ENCODE results near the gene GPAT3.
"Not testable (repeated sequence)": the region's sequence is repeated elsewhere in the genome, so short reads cannot be mapped to it uniquely, and the experiment has no call there.

Gene GPAT3

GRCh38 chr4:83604321-83604720 lies 68.4 kb downstream of the GPAT3 start:
- DNase-seq (ENCODE audit: low read depth in 2 of 2) = no peak

GRCh38 chr4:83605210-83605609 lies 69.3 kb downstream of the GPAT3 start:
- DNase-seq (ENCODE audit: low read depth in 2 of 2) = no peak

- DNase-seq (ENCODE audit: low read depth in 2 of 2) = no peak
These were observed 69.8 kb downstream of the GPAT3 start for GRCh38 chr4:83605744-83606172.

- DNase-seq (ENCODE audit: low read depth in 2 of 2) = no peak
These were observed 70.6 kb downstream of the GPAT3 start for GRCh38 chr4:83606460-83606859.

GRCh38 chr4:83606898-83607297 lies 71.0 kb downstream of the GPAT3 start:
- DNase-seq (ENCODE audit: low read depth in 2 of 2) = no peak

- DNase-seq (ENCODE audit: low read depth in 2 of 2) = no peak
These were observed 73.5 kb downstream of the GPAT3 start for GRCh38 chr4:83609365-83609764.

- DNase-seq (ENCODE audit: low read depth in 2 of 2) = no peak
These were observed 74.8 kb downstream of the GPAT3 start for GRCh38 chr4:83610729-83611128.

GRCh38 chr4:83613023-83613422 lies 77.1 kb downstream of the GPAT3 start:
- DNase-seq (ENCODE audit: low read depth in 2 of 2) = no peak

- no peak for DNase-seq (ENCODE audit: low read depth in 2 of 2)
These were observed 78.1 kb downstream of the GPAT3 start for GRCh38 chr4:83613994-83614393.

GRCh38 chr4:83616252-83616651 lies 80.3 kb downstream of the GPAT3 start:
- no peak for DNase-seq (ENCODE audit: low read depth in 2 of 2)

GRCh38 chr4:83617371-83618035 lies 81.6 kb downstream of the GPAT3 start:
- DNase-seq (ENCODE audit: low read depth in 2 of 2) = no peak

GRCh38 chr4:83618431-83618830 lies 82.5 kb downstream of the GPAT3 start:
- no peak for DNase-seq (ENCODE audit: low read depth in 2 of 2)

GRCh38 chr4:83618991-83619645 lies 83.2 kb downstream of the GPAT3 start:
- DNase-seq (ENCODE audit: low read depth in 2 of 2) = no peak

GRCh38 chr4:83622127-83622526 lies 86.2 kb downstream of the GPAT3 start:
- not testable (repeated sequence) for DNase-seq (ENCODE audit: low read depth in 2 of 2)

- DNase-seq (ENCODE audit: low read depth in 2 of 2) = no peak
These were observed 89.9 kb downstream of the GPAT3 start for GRCh38 chr4:83625821-83626220.

- no peak for DNase-seq (ENCODE audit: low read depth in 2 of 2)
These were observed 90.4 kb downstream of the GPAT3 start for GRCh38 chr4:83626245-83626836.

- DNase-seq (ENCODE audit: low read depth in 2 of 2) = peak in 1 of 2 donors; percentile 2
These were observed 94.2 kb downstream of the GPAT3 start for GRCh38 chr4:83629945-83630721.

- no peak for DNase-seq (ENCODE audit: low read depth in 2 of 2)
These were observed 95.2 kb downstream of the GPAT3 start for GRCh38 chr4:83631066-83631465.

- DNase-seq (ENCODE audit: low read depth in 2 of 2) = no peak
These were observed 101.0 kb downstream of the GPAT3 start for GRCh38 chr4:83636930-83637329.

- peak in 1 of 2 donors; percentile 6 for DNase-seq (ENCODE audit: low read depth in 2 of 2)
These were observed 104.1 kb downstream of the GPAT3 start for GRCh38 chr4:83639849-83640493.

GRCh38 chr4:83643036-83643435 lies 107.1 kb downstream of the GPAT3 start:
- DNase-seq (ENCODE audit: low read depth in 2 of 2) = no peak

All from stimulated activated CD8-positive, alpha-beta memory T cell treated with anti-CD3 and anti-CD28 coated beads, Interleukin-15, amount 100 ng/mL, for 48 hours (primary cell).